ENCODE data around the gene ZNF746.
A peak's percentile ranks its signal among the peaks of the same experiment; 100 is the strongest.

Gene ZNF746

GRCh38 chr7:149489391-149490024, 8.1 kb downstream of the ZNF746 start:
- DNase-seq: no peak

- DNase-seq: no peak
Measured at GRCh38 chr7:149479568-149479967, 18.0 kb downstream of the ZNF746 start.

- no peak for DNase-seq
Measured at GRCh38 chr7:149478754-149479153, 18.9 kb downstream of the ZNF746 start.

GRCh38 chr7:149477494-149478443, 19.8 kb downstream of the ZNF746 start:
- no peak for DNase-seq

GRCh38 chr7:149476791-149477190, 20.8 kb downstream of the ZNF746 start:
- no peak for DNase-seq

GRCh38 chr7:149475121-149476045, 22.2 kb downstream of the ZNF746 start:
- no peak for DNase-seq

GRCh38 chr7:149474309-149475120, 23.1 kb downstream of the ZNF746 start:
- DNase-seq: no peak

- no peak for DNase-seq
Measured at GRCh38 chr7:149473251-149473650, 24.4 kb downstream of the ZNF746 start.

- DNase-seq: no peak
Measured at GRCh38 chr7:149471289-149471953, 26.2 kb downstream of the ZNF746 start.

GRCh38 chr7:149469806-149470205, 27.8 kb downstream of the ZNF746 start:
- no peak for DNase-seq

- no peak for DNase-seq
Measured at GRCh38 chr7:149468208-149468607, 29.4 kb downstream of the ZNF746 start.

- DNase-seq: no peak
Measured at GRCh38 chr7:149467321-149467859, 30.2 kb downstream of the ZNF746 start.

GRCh38 chr7:149466364-149466763, 31.2 kb downstream of the ZNF746 start:
- DNase-seq: no peak

GRCh38 chr7:149463500-149464161, 34.0 kb downstream of the ZNF746 start:
- DNase-seq: no peak

GRCh38 chr7:149462101-149462520, 35.5 kb downstream of the ZNF746 start:
- DNase-seq: no peak

GRCh38 chr7:149460493-149461277, 36.9 kb downstream of the ZNF746 start, which contains the start of gene ZNF777:
TSS of gene ZNF777 (minus strand) at chr7:149461062. CDS start at chr7:149456022, 5,040 bp downstream.
- peak; percentile 31 for DNase-seq

GRCh38 chr7:149459540-149460452, 37.8 kb downstream of the ZNF746 start:
- DNase-seq: no peak

GRCh38 chr7:149459201-149459539, 38.4 kb downstream of the ZNF746 start:
- DNase-seq: no peak

- DNase-seq: no peak
Measured at GRCh38 chr7:149458235-149458634, 39.4 kb downstream of the ZNF746 start.
